LNCAP (cell line): ENCODE results near the gene GPR183.

Experiments
- CTCF ChIP-seq: fragments of 450-650 bp; IDR thresholded peaks from 2 replicates; pipeline ENCODE4 v1.5.1; 2017; ENCODE audit warnings: mild to moderate bottlenecking

The GPR183 gene

GRCh38 chr13:99271249-99271648 lies 36.0 kb downstream of the GPR183 start:
- TF ChIP-seq CTCF: no peak

GRCh38 chr13:99270518-99270917 lies 36.7 kb downstream of the GPR183 start:
- no peak for TF ChIP-seq CTCF

GRCh38 chr13:99269627-99270241 lies 37.5 kb downstream of the GPR183 start:
- peak; percentile 67 for TF ChIP-seq CTCF

DNA sequence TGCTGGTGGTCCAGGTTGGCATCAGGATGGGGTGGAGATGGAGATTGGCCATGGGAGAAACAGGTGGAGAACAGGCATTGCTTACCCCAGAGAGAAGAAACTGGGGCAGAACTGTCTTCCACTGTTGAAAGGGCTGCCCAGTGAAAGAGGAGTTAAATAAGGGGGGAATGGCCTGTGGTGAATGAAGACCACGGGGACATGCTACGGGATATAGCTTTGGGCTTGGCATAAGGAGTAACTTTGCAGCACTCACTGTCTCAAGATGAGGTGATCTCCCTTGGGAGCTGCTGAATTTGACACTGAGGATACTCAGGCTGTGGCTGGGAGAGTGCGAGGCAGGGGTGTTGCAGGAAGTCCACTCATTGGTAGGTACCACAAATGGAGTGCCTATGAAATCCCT lies 38.4 kb downstream of the GPR183 start:
- no peak for TF ChIP-seq CTCF

DNA sequence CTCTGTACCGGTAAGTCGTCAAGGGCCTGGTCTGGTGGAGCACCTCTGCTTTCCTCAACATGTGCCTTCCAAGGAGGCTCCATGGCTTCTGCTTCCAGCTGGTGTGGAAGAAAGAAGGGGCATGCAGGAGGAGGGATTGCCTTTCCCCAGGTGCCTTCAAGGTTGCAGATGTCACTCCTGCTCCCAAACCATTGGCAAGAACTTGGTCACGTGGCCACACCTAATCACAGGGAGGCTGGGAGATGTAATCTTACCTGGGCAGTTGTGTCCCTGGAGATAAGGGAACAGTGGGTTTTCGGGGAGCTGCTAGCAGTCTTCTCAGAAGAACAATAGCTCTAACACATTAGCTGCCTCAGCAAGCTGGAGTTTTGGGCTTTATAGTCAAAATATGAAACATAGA lies 39.3 kb downstream of the GPR183 start:
- TF ChIP-seq CTCF: no peak

DNA sequence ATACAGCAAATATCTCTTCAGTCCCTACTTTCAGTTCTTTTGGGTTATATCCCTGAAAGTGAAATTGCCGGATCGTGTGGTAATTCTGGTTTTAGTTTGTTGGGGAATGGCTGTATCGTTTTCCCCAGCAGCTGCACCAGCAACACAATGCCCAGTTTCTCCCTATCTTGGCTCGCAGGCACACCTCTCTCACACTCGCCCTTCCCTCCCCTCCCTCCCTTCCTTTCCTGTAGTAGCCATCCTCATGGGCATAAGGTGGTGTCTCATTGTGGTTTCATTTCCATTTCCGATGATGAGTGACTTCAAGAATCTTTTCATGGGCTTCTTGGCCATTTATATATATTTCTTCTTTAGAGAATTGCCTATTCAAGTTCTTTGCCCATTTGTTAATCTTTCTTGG lies 40.4 kb downstream of the GPR183 start:
- TF ChIP-seq CTCF: no peak

GRCh38 chr13:99265821-99266426 lies 41.3 kb downstream of the GPR183 start:
- TF ChIP-seq CTCF: peak; percentile 51
